GM18870 (cell line): ENCODE measurements around the gene SLC38A8.

Source experiments
- ATAC-seq: cut with Tn5 transposase; IDR thresholded peaks from one replicate; pipeline ENCODE4 v1.9.1; 2021; ENCODE audit warnings: moderate library complexity; ENCODE audit not compliant: unreplicated experiment

SLC38A8 gene

DNA sequence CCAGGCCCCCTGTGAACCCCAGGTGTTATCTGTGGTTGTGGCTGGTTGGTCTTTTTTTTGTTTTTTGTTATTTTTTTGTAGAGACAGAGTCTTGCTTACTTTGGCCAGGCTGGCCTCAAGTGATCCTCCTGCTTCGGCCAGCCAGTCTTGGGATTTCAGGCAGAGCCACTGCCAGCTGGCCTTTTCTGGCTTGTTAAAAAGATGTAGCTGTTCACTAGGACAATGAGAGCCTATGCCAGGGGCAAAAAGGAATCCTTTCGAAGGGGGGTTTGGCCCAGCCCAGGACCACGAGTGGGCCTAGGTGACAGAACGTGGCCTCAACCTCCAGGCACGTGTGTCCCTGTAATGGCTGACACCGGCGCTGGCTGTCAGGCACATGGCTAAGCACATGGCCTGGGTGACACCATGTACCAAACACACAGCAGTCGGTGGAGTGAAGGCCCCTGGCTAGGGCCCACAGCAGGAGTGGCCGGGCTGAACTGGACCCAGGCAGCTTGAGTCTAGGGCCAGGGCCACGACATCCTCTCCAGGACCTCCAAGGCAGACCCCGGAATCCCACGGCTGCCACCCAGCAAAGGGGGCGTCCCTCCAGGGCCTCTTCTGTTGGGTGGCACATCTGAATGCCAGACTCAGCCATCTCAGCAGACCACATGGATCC lies 6.9 kb upstream of the SLC38A8 start:
- ATAC-seq = no peak

DNA sequence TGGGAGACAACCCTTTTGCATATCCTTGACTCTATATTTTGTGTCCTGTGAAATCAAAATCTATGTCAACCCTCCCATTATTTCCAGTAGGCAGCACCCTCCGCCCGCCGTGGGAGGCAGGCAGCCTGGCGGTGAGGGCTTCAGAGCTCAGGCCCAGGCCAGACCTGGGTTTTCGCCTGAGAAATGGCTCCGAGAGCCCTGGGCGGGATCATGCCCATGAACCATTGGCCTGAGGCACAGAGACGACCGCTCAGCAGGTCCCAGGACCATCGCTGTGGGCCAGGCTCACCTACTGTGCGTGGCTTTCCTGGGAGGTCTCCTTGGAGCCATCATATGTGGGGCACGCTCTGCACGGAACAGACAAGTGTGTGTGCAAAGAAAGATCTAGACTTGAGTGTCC lies 6.3 kb upstream of the SLC38A8 start:
- ATAC-seq = no peak

DNA sequence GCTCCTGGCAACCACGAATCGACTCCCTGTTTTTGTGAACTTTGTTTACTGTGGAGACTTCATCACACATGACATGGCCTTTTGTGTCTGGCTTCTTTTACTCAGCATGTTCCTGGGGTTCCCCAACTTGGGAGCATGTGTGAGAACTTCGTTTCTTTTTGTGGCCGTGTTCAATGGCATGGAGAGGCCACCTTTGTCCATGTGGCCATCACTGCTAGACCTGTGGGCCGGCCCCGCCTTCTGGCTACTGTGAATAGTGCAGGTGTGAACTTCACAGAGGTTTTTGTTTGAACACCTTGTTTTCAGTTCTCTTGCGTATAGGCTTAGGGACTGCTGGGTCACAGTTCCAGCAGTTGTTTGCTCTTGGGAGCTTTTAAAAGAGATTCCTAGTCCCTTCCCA lies 5.7 kb upstream of the SLC38A8 start:
- ATAC-seq = no peak

- ATAC-seq = no peak
Observed at GRCh38 chr16:84047626-84048025, 5.0 kb upstream of the SLC38A8 start.

DNA sequence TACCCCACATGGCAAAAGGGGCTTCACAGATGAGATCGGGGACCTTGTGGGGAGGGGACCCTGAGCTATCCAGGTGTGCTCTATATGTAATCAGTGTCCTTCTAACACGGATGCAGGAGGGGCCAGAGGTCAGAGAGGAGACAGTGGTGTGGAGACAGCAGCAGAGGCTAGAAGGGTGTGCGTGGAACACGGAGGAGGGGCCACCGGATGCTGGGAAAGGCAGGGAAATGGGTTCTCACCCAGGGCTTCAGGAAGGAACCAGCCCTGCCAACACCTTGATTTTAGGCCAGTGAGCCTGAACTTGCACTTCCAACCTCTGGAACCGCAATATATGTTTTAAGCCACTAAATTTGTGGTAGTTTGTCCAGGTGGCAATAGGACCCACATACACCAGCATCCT lies 4.6 kb upstream of the SLC38A8 start:
- ATAC-seq = no peak

DNA sequence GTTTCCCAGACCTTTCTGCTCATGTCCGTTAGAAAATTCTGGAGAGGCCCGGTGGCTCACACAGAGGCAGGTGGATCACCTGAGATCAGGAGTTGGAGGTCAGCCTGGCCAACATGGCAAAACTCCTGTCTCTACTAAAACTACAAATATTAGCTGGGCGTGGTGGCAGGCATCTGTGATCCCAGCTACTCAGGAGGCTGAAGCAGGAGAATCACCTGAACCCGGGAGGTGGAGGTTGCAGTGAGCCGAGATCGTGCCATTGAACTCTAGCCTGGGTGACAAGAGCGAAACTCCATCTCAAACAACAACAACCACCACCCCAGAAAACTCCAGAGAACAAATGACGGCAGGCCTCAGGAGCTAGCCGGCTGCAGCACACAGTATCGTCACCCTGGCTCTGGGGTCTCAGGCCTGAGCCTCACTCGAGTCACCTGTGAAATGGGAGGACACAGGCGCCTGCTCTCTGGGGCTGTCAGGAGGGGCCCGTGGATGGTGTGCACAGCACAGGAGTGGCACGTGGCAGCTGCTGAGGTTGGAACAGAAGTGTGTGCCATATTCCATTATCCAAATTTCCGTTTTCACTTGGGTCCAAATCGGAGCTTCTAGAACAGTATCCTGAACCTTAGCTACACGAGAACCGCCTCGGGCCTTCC lies 3.3 kb upstream of the SLC38A8 start:
- no peak for ATAC-seq

- no peak for ATAC-seq
Observed at GRCh38 chr16:84045001-84045817, 2.6 kb upstream of the SLC38A8 start.

- no peak for ATAC-seq
Observed at GRCh38 chr16:84044118-84044488, 1.5 kb upstream of the SLC38A8 start.

GRCh38 chr16:84043486-84044117 lies 1.0 kb upstream of the SLC38A8 start:
- ATAC-seq = no peak

DNA sequence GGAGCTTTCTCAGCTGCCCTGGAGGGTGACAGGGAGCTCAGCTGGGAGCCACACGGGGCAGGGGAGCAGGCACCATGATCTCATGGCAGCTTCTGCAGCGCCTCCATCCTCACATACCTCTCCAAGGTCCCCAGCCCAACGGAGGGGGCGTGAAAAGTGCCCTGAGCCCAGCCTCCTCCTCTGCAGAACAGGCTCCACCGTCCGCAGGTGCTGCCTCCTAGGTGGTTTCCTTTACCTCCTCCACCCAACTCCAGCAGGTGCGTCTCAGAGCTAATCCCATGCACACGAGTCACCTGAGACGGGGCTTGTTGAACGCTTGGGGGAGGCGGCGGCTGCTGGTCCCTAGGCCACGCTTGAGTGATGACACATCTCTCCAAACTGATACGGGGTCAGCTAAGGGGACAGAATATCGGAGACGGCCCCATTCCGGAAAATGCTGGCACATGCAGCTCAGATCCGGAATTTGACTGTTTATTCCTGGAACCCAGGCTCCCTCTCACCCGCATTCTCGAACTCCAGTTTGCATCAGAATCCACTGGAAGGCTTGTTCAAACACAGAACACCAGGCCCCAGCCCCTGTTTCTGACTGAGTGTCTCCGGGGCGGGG lies 387 bp upstream of the SLC38A8 start:
- ATAC-seq = no peak

- ATAC-seq = no peak
Observed at GRCh38 chr16:84041881-84042280, 714 bp downstream of the SLC38A8 start.

DNA sequence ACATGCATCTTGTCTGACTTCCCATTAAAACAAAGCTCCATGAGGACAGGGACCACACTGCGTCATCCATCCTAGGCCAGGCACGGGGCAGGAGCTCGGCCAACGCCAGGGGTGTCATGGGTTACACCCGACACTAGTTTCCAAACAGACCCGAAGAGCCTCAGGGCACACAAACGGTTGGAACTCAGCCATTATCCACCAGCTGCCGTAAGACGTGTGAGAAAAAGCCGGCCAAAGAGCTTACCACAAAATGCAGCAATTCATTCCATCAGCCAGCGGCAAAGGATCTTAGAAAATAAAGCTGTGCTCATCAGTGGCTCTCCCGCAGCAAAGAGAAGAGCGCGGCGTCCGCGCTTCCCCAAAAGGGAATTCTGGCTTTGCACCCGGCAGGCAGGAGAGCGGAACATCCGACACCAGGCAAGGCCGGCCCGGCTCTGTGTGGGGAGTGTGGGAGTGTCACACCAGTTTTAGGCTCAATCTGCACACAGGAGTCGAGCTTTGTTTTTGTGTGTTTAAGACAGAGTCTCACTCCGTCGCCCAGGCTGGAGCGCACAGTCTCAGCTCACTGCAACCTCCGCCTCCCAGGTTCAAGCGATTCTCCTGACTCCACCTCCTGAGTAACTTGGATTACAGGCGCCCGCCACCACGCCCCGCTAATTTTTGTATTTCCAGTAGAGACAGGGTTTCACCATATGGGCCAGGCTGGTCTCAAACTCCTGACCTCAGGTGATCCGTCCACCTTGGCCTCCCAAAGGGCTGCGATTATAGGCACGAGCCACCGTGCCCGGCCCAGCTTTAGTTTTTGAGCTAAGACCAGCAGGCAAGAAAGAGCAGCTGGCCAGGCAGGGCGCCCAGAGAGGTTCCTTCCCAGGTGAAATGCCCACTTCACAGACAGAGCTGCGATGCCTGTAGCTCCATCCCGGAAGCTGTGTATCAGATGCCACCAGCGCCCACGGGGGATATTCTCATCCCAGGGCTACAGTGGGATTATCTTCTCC lies 1.5 kb downstream of the SLC38A8 start:
- no peak for ATAC-seq

DNA sequence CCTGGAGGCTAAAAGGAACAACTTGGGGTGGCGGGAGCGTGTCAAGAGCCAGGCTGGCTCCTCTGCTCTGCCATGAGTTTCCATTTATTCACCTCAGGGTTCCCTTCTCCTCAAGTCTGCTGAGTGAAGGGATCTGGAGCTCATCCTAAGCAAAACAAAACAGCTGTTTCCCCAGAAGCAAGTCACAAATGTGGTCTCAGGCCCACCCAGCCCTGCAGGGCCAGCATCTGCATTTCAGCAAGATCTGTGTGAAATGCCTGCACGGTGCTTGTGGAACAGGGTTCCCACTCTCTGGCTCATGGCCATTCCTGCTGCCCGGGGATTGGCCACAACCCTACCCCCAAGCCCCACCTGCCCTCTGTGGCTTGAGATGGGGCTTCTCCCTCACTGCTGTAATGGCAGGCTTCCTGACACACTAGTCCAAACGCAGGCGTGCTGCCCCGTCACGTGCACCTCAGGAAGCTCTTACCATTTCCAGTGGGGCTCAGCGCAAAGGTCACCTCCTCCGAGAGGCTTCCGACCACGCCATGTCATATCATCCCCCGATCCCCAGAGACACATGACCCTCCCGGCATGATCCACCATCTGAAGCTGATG lies 2.3 kb downstream of the SLC38A8 start:
- ATAC-seq = no peak

DNA sequence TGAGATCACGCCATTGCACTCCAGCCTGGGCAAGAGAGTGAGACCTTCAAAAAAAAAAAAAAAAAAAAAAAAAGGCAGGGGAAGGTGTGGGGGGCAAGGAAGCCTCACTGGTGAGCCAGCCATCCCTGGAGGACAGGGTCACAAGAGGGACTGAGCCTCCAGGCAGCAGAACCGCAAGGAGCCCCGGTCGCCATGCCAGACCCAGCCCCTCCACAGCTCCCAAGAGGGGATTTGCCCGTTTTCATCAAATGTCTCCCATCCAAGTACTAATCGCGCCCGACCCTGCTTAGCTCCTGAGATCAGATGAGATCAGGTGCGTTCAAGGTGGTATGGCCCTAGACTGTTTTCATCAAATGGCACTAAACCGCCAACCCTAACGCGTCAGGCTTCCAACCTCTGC lies 2.9 kb downstream of the SLC38A8 start:
- no peak for ATAC-seq

DNA sequence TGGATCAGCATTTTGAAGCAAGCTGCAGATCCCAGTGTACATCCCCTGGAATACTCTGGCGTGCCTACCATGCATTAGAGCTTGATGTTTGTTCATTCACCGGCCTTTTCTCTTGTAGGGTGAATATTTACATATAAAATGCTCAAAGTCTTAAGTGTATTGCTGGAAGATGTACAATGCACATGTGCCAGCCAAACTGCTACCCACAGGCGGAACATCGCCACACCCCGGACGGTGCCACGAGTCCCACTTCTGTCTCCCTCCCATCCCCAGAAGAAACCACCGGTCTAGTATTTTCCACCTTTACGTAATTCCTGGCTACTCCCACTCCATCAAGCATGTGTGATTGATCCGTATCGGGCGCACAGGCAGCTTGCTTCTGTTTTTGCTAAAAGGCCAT lies 4.1 kb downstream of the SLC38A8 start:
- ATAC-seq = no peak

DNA sequence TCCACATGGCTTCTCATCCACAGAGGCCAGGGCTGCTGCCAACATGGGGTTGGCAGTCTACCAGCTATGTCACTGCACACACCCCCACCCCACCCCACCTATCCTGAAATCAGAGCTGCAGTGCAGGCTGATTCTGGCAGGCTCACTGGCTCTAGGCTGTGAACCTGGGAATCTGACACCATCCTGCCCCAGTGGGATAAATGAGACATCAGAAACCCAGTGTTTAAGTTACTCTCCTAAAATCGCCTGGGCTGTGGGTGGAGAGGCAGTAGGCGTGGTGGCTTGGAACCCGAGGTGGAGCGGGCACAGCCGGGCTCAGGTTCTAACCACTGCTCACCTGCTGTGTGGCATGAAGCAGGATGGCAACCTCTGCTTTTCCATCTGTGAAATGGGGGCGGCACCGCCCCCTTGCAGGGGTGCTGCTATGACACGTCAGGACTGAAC lies 5.6 kb downstream of the SLC38A8 start:
- no peak for ATAC-seq

DNA sequence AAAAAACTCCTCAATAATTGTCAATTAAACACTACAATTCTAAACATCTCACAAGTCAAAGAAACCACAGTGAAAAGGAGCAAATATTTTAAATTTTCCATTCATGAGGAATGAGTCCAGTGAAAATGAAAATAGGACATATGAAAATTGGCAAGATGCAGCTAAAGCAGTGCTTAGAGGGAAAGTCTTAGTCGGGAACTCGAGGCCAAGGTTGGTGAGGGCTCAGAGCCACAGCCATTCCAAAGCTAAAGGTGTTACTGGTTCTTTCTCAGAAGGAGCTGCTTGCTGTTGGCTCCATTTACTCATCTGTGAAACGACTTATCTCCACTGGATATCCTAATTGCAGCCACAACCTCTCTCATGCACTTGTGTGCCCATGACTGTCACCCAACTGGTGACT lies 6.5 kb downstream of the SLC38A8 start:
- ATAC-seq = no peak

- no peak for ATAC-seq
Observed at GRCh38 chr16:84034516-84034915, 8.1 kb downstream of the SLC38A8 start.
